Gastrocnemius medialis (tissue), 4 donors: ENCODE results near the gene HSPA9.

ENCODE experiments used
- CTCF ChIP-seq, 5 experiments: fragments of 450-650 bp in 3 of 5; fragments of 200-600 bp in 2 of 5; sonication (generic) in 2 of 5; IDR thresholded peaks in 4 of 5; conservative IDR thresholded peaks in 1 of 5; 1 replicate in 4 of 5; 2 replicates in 1 of 5; pipeline ENCODE4 v1.5.1; 2016 to 2019; ENCODE audit warnings: antibody characterized with exemption in 5 of 5, mild to moderate bottlenecking in 3 of 5, moderate library complexity in 3 of 5
- POLR2A ChIP-seq, 2 donors: fragments of 450-650 bp; IDR thresholded peaks; one replicate each; pipeline ENCODE4 v1.6.1; 2017; ENCODE audit warnings: antibody characterized with exemption in 2 of 2, mild to moderate bottlenecking in 2 of 2, moderate library complexity in 2 of 2

DNA sequence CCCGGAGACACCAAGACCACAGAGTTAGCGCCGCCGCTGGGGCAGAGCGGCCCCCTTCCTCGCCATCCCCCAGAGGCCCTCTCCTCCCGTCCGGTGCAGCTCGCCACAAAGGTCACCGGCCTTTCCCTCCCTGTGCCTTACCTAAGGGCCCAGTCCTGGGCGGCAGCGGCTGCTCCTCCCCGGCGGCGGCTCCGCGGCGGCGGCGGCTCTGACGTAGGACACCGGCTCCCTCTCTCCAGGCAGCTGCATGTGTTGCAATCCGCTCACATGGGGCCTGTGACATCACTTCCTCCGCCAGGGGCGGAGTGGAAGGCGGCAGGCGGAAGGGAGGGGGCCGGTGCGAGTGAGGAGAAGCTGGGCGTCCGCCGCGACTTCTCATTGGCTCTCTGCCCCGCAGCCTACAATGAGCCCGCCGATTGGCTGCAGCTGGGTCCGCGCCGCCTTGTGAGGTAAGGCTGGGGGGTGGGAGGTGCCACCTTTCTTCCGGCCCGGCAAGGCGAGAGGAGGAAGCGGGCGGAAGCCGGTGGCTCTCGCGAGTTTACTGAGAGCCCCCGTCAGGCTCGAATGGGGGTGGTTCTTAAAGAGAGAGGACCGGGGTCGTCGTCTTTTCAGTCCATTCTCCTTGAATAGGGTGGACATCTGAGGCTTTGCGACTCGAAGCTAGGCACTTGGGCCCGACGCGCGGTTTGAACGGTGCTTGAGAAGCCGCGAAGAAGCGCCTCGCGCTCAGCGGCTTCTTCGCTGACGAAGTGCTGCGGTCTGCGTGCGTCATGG lies 32.1 kb downstream of the HSPA9 start, which contains the start of gene ETF1:
- TF ChIP-seq POLR2A (IDR thresholded peaks at IDR 0.05) (peak; percentile 100), CTCF (IDR thresholded peaks at IDR 0.05 in 4 of 5, conservative IDR thresholded peaks at IDR 0.05 in 1 of 5) (peak in 1 of 5 experiments; percentile 17)
